Endothelial cell of umbilical vein (primary cell): ENCODE results near the gene BABAM1. TPM values are rescaled to one million over a fixed set of nuclear protein-coding genes. Genes with fewer than 3 reads are reported as not detected.
A peak's percentile ranks its signal among the peaks of the same experiment; 100 is the strongest.

ENCODE experiments used
- BruUV-seq: library from RNA; stranded (reverse); fragments of 400-500 nt; replicated peaks from 2 replicates; lab custom pipeline; 2021; lab: Mats Ljungman, UMichigan
- CTCF ChIA-PET: fragments of 300-600, 350-600 bp; sonication (Branson Sonifier 250); formaldehyde crosslinking; loops from one replicate; lab custom pipeline; 2021; ENCODE audit warnings: antibody characterized with exemption, inconsistent platforms; lab: Charles Lee
- POLR2A ChIA-PET: fragments of 300-600, 350-600 bp; sonication (Branson Sonifier 250); formaldehyde crosslinking; loops from one replicate; lab custom pipeline; 2021; ENCODE audit warnings: antibody characterized with exemption, inconsistent platforms; lab: Charles Lee
- DNase-seq: peaks from one replicate; pipeline ENCODE4 v3.0.0-alpha.2; 2011; ENCODE audit warnings: low read depth, low spot score
- FAIRE-seq: peaks from 2 replicates; lab custom pipeline; 2011; peaks lifted over from hg19 to GRCh38; lab: Jason Lieb, UNC
- H2AFZ ChIP-seq: 2 replicates; pipeline ENCODE4 v1.6.0; 2012; ENCODE audit warnings: low read depth, low read length, control low read depth, inconsistent platforms
- H3K27ac ChIP-seq: 2 replicates; pipeline ENCODE4 v1.5.1; 2011; ENCODE audit warnings: low read depth, mild to moderate bottlenecking, control low read depth, low read length, moderate library complexity; ENCODE audit not compliant: insufficient read depth
- H3K27me3 ChIP-seq, 2 experiments: 2 replicates each; pipeline versions ENCODE4 v1.6.0 to v1.6.1; 2011; ENCODE audit warnings: low read length in 2 of 2, mixed read lengths in 1 of 2; ENCODE audit not compliant: control insufficient read depth in 2 of 2, insufficient read depth in 2 of 2
- H3K36me3 ChIP-seq, 2 experiments: 2 replicates in 1 of 2; 3 replicates in 1 of 2; pipeline ENCODE4 v1.5.1; 2011; ENCODE audit warnings: low read length in 2 of 2, mild to moderate bottlenecking in 1 of 2, moderate library complexity in 1 of 2; ENCODE audit not compliant: control insufficient read depth in 2 of 2, insufficient read depth in 2 of 2; ENCODE audit errors: extremely low read depth in 1 of 2
- H3K4me1 ChIP-seq: 3 replicates; pipeline ENCODE4 v1.5.1; 2011; ENCODE audit warnings: mild to moderate bottlenecking, low read length; ENCODE audit not compliant: control insufficient read depth, insufficient read depth; ENCODE audit errors: extremely low read depth
- H3K4me2 ChIP-seq: 2 replicates; pipeline ENCODE4 v1.6.1; 2011; ENCODE audit warnings: low read length, control low read depth, mixed read lengths; ENCODE audit not compliant: insufficient read depth
- H3K4me3 ChIP-seq, 3 experiments: fragments of 200-600 bp in 1 of 3; sonication (generic), shearing (Covaris generic) in 1 of 3; replicated peaks in 1 of 3; 2 replicates each; pipeline ENCODE4 v1.5.1; 2011 to 2016; ENCODE audit warnings: control low read depth in 3 of 3, low read length in 3 of 3, mild to moderate bottlenecking in 2 of 3, inconsistent platforms in 1 of 3, low read depth in 1 of 3, moderate library complexity in 1 of 3; ENCODE audit not compliant: insufficient read depth in 1 of 3
- H3K79me2 ChIP-seq: 2 replicates; pipeline ENCODE4 v1.6.0; 2012; ENCODE audit warnings: low read length, inconsistent platforms; ENCODE audit not compliant: control insufficient read depth, insufficient read depth
- H3K9ac ChIP-seq: replicated peaks from 2 replicates; pipeline ENCODE3; 2011; ENCODE audit warnings: low read length, control low read depth; ENCODE audit not compliant: insufficient read depth; ENCODE audit errors: extremely low read depth
- H3K9me1 ChIP-seq: replicated peaks from 3 replicates; pipeline ENCODE4 v1.6.0; 2011; ENCODE audit warnings: mild to moderate bottlenecking, low read length; ENCODE audit not compliant: control insufficient read depth, insufficient read depth; ENCODE audit errors: extremely low read depth
- H3K9me3 ChIP-seq: replicated peaks from 2 replicates; pipeline ENCODE4 v1.5.1; 2012; ENCODE audit warnings: low read length, inconsistent platforms; ENCODE audit not compliant: control insufficient read depth, insufficient read depth
- H4K20me1 ChIP-seq: replicated peaks from 2 replicates; pipeline ENCODE3; 2011; ENCODE audit warnings: mild to moderate bottlenecking, low read length; ENCODE audit not compliant: control insufficient read depth, insufficient read depth; ENCODE audit errors: extremely low read depth
- CTCF ChIP-seq, 2 donors: IDR thresholded peaks; 1 replicate in 1 of 2; 2 replicates in 1 of 2; pipeline ENCODE4 v1.5.1; 2011; ENCODE audit warnings: low read length in 2 of 2, mild to moderate bottlenecking in 2 of 2, moderate library complexity in 2 of 2, control low read depth in 1 of 2, inconsistent platforms in 1 of 2, low read depth in 1 of 2; ENCODE audit not compliant: insufficient read depth in 1 of 2; ENCODE audit errors: extremely low read depth in 1 of 2
- EZH2 ChIP-seq: IDR thresholded peaks from 2 replicates; pipeline ENCODE4 v1.6.1; 2012; ENCODE audit warnings: borderline replicate concordance, low read depth, mild to moderate bottlenecking, moderate library complexity, low read length, inconsistent platforms; ENCODE audit not compliant: severe bottlenecking
- FOS ChIP-seq: IDR thresholded peaks from 2 replicates; pipeline ENCODE4 v1.6.1; 2011; ENCODE audit warnings: mild to moderate bottlenecking, low read length, moderate library complexity, borderline replicate concordance; ENCODE audit not compliant: insufficient read depth
- GATA2 ChIP-seq: IDR thresholded peaks from 2 replicates; pipeline ENCODE4 v1.7.0; 2011; ENCODE audit warnings: low read depth, mild to moderate bottlenecking, moderate library complexity, mixed read lengths, low read length; ENCODE audit not compliant: insufficient read length, insufficient read depth
- JUN ChIP-seq: IDR thresholded peaks from 2 replicates; pipeline ENCODE4 v1.6.1; 2011; ENCODE audit warnings: borderline replicate concordance, low read depth; ENCODE audit not compliant: insufficient read length, insufficient read depth
- MAX ChIP-seq: IDR thresholded peaks from 2 replicates; pipeline ENCODE4 v1.6.1; 2011; ENCODE audit not compliant: insufficient read depth, insufficient read length
- POLR2A ChIP-seq: IDR thresholded peaks from 2 replicates; pipeline ENCODE4 v1.6.1; 2012; ENCODE audit warnings: low read depth, mild to moderate bottlenecking, control low read depth, low read length
- POLR2AphosphoS5 ChIP-seq: IDR thresholded peaks from 2 replicates; pipeline ENCODE4 v1.6.1; 2012; ENCODE audit warnings: low read depth, mild to moderate bottlenecking, control low read depth, low read length, moderate library complexity; ENCODE audit not compliant: insufficient read depth
- dilution Hi-C: fragments of 300-500 bp; cut with MboI; formaldehyde crosslinking; loops from one replicate; pipeline ENCODE4 v1.15.0; 2019; ENCODE audit warnings: low sequenced_read_pairs; ENCODE audit not compliant: extremely low pct_ligation_motif_present
- intact Hi-C: fragments of 100-400 bp; cut with micrococcal nuclease; formaldehyde crosslinking; loops from one replicate; pipeline ENCODE4 v1.10.0; 2022
- polyA plus RNA-seq, 4 experiments: library from polyadenylated mRNA; depleted of rRNA in 3 of 4; stranded (reverse) in 3 of 4; unstranded in 1 of 4; fragments of >200 nt; gene quantifications; 2 replicates each; pipeline versions ENCODE4 v1.2.1 to v1.2.3, GENCODE V29; 2011 to 2012; ENCODE audit warnings: missing spikeins in 1 of 4
- total RNA-seq: library from RNA; stranded (reverse); gene quantifications from 2 replicates; pipeline ENCODE4 v1.2.3, GENCODE V29; 2021

The BABAM1 gene
- total and polyA plus RNA-seq, 2 donors (not counting 3 experiments of a cell fraction or from before 2014, with no cell fraction given): 118 to 140 TPM

- peak; percentile 71 for TF ChIP-seq POLR2A
- no peak for TF ChIP-seq EZH2
- no peak for TF ChIP-seq FOS
- peak; percentile 52 for TF ChIP-seq POLR2AphosphoS5
- peaks cover 0 to 2% of the 10 kb centered on the region in 2 experiments for H3K36me3 ChIP-seq
- H3K27ac ChIP-seq: peak within 1 kb of the TSS; percentile 46
- H3K4me3 ChIP-seq: peak within 1 kb of the TSS in 2 of 3 experiments; percentile 3 to 9
- no peaks in the 10 kb centered on the region for H3K9me1 ChIP-seq
- no peaks in the 10 kb centered on the region for H4K20me1 ChIP-seq
- peak within 1 kb of the TSS; percentile 83 for H2AFZ ChIP-seq
- H3K79me2 ChIP-seq: peaks cover 14% of the 10 kb centered on the region
- FAIRE-seq (peak; percentile 84), DNase-seq (peak; percentile 86)
- intact Hi-C loops: no loop called here
- H3K4me2 ChIP-seq: peak within 1 kb of the TSS; percentile 69
- peak within 1 kb of the TSS; percentile 54 for H3K9ac ChIP-seq
- CTCF ChIA-PET: interaction anchor here (1.0 to 2.2 kb wide), 2 partner anchors 16 to 18 kb away, joined by 5 to 11 read pairs; no protein-coding TSS in a partner anchor
- BruUV-seq: no TSS peak
- H3K9me3 ChIP-seq: no peaks in the 10 kb centered on the region
- POLR2A ChIA-PET: interaction anchor here (1.1 kb wide), 1 partner anchor 15 kb away, joined by 3 read pairs; no protein-coding TSS in a partner anchor
- H3K4me1 ChIP-seq: peaks cover 18% of the 10 kb centered on the region
- H3K27me3 ChIP-seq: no peaks in the 10 kb centered on the region
- dilution Hi-C loops: no loop called here
These were observed 2.6 kb upstream of the BABAM1 start, which contains the start of gene USHBP1 for GRCh38 chr19:17264641-17264979. Gene USHBP1 (minus strand): TSS chr19:17264745. CDS start chr19:17264299, 446 bp downstream.

DNA sequence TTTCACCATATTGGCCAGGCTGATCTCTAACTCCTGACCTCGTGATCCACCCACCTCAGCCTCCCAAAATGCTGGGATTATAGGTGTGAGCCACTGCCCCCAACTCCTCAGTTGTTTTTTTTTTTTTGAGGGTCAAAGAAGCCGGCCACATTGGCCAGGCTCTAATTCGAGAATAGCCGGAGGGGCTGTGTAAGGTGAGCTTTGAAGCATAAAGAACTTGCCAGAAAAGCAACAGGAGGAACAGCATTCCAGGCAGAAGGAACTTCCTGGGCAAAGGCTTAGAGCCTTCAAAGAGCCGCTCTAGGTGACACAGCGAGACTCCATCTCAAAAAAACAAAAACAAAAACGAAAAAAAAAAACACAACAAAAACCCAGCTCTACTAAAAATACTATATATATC is 1.2 kb upstream of the BABAM1 start:
- Histone ChIP-seq H3K9me3 (no peaks in the 10 kb centered on the region), H3K4me3 (no peak overlapping the region), H4K20me1 (no peaks in the 10 kb centered on the region), H3K4me2 (no peak overlapping the region), H3K4me1 (peaks cover 18% of the 10 kb centered on the region), H3K79me2 (peaks cover 14% of the 10 kb centered on the region), H3K9ac (no peak overlapping the region), H2AFZ (no peak overlapping the region), H3K9me1 (no peaks in the 10 kb centered on the region), H3K27ac (no peak overlapping the region), H3K36me3 (peaks cover under 1 to 3% of the 10 kb centered on the region in 2 experiments), H3K27me3 (no peaks in the 10 kb centered on the region)
- no peak for TF ChIP-seq POLR2A
- TF ChIP-seq EZH2: no peak
- TF ChIP-seq POLR2AphosphoS5: no peak
- TF ChIP-seq MAX: no peak
- no peak for TF ChIP-seq CTCF (IDR thresholded peaks at IDR 0.05; ENCODE audit: extremely low read depth in 1 of 2, insufficient read depth in 1 of 2, low read depth in 1 of 2, low read length in 2 of 2)
- no peak for TF ChIP-seq JUN
- no peak for TF ChIP-seq FOS
- no peak for TF ChIP-seq GATA2
- FAIRE-seq (no peak), DNase-seq (no peak)
- dilution Hi-C loops: no loop called here
- intact Hi-C loops: loop anchor here (2.0 kb wide), 3 partner anchors 31 to 369 kb away; partner anchors contain the start of gene OCEL1
- ChIA-PET CTCF (interaction anchor here (1.5 to 2.7 kb wide), 2 partner anchors 8 to 16 kb away, joined by 8 to 15 read pairs; partner anchors contain the start of gene ANKLE1), POLR2A (interaction anchor here (0.6 kb wide), 1 partner anchor 15 kb away, joined by 11 read pairs; no protein-coding TSS in a partner anchor)
- BruUV-seq: no TSS peak
